ENCODE measurements around the gene ZDHHC20.

Gene ZDHHC20

DNA sequence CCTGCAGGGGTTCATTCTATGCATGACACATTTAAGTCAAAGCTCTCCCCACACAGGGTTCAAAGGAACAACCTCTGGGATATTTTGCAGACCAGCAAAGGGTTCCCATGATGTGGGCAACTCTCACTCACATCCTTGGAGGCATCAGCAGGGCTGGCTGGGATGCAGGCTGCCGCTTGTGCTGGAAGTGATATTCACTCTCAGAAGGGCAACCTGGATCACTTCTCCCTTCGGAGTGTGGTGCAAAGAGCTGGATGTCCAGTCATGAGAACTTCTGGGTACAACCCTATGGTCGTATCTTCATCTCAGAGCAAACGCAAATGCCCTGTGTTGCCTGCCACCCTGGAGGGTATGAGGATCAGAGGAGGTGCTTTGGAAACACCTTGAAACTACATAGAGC lies 98.6 kb downstream of the ZDHHC20 start:
- DNase-seq, result no peak

DNA sequence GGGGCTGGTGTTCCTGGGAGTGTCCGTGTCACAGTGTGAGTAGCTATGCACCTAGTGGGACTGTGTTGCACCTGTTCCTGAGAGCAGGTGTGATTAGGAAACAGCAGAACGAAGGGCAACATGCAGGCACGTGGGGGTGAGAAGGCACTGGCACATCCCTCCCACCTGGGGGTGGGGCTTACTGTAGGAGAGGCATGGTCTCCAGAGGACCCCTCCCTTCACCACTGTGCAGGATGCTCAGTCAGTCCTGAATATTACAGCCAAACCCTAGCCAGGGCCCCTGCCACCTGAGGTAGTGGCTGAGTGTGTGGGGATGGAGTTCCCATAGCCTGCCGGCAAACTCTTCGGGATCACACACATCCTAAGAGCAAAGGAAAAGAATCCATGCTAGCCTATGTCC lies 99.2 kb downstream of the ZDHHC20 start:
- DNase-seq, result peak in 1 of 2 donors; percentile 2

DNA sequence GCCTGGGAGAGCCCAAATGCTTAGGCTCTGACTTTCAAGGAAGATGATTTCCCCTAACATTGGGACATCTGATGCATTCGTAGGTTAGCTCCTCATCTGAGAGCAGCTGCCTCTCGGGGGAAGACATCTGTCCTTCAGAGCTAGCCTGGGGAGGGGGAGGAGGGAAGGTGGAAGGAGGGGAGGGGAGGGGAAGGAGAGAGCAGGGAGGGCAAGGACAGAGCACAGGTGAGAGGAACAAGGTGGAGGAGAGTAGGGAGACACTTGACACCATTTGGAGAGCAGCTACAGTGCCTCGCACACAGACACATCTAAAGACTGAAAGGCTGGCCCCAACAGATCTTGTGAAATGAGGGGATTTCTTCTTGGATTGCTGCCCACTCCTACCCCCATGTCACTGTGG lies 103.8 kb downstream of the ZDHHC20 start:
- no peak for DNase-seq

DNA sequence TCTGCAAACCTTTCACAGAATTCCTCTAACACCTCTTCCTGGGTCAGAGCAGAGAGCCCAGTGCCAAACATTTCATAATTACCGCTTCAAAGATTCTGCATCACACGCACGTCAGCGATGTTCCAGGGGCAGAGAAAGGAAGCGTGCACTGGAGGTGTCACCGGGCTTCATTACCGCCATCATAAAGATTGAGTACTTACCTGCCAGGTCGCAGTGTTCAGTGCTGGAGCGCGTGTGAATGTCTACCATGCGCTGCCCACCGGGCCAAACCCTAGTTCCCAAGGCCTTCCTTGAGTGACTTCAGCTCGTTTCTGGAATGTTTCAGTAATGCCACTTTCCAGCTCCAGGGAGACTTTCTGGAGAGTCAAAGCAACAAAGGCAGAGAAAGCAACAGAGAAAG lies 104.4 kb downstream of the ZDHHC20 start:
- no peak for DNase-seq

DNA sequence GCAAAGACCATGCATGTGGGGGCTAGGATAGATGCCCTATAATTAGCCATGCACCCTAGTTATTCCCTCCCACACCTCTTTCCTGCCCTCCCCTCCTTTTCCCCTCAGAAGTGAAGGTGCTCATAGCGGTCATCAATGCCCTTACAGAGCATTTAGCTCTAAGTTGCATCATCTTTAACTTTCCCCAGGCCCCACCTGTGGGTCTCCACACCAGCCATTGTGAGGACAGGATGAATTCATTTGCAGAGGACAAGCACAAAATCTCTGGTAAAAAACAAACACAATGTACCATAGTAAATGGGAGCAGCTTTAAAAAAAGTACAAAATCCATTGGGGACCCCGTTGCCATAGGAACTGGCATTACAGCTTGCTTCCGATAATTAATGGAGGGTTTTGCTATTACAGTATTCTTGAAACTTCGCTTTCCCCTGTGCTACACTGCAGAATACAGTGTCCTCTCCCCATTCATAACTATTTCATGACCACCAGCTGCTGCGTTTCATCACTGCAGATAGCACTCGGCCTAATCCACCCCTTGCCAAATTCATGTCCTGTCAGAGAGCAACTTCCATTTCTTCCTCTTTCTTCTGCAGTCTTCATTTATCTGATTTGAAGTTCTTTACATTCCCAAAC lies 110.5 kb downstream of the ZDHHC20 start:
- no peak for DNase-seq

DNA sequence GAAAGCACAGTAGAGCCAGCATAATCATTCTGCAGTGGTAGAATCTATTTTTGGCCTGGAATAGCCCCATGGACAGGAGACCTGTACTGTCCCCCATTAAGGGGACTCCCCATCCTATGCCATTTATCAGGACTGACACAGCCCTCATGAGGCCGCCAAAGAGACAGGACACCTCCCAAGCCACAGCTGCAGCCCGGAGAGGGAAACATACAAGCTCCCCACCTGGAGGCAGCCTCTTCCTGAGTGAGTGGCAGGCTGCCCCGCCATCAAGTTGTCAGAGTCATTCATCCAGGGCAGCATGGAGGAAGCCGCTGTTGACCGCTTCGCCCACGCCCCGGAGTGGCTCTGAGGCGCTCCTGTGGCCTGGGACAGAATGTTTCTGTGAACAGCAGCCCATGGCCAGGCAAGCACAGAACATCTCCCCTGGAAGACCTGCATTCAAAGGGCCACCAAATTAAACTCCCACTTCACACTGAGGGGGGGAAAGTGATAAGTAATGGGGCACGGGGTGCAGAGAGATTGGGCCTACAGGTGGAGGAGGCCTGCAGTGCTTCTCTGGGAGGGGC lies 111.3 kb downstream of the ZDHHC20 start:
- DNase-seq, result no peak

DNA sequence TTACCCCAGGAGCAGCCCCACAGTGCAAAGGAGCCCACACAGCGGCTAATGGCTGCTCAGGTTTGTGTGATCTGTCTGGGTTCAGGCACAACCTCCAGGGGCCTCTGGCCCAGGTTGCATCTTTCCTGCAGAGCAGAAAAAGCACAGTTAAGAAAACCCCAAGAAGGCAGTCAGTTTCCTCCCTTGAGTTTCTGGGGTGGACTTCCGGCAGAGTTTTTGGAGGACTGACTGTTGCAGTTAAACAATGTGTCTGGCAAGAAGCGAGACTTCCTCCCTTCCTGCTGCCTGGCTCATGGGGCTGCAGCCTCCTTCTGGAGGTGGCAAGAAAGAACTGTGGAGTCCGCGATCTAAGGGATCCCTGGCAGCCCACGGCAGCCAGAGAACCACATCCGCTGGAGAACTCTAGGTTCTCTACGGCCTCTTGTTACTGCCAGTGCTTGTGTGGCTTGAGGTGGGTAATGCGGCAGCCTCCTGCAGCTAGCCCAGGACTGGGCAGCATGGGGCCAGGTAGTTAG lies 114.4 kb downstream of the ZDHHC20 start:
- peak; percentile 26 to 33 for DNase-seq

DNA sequence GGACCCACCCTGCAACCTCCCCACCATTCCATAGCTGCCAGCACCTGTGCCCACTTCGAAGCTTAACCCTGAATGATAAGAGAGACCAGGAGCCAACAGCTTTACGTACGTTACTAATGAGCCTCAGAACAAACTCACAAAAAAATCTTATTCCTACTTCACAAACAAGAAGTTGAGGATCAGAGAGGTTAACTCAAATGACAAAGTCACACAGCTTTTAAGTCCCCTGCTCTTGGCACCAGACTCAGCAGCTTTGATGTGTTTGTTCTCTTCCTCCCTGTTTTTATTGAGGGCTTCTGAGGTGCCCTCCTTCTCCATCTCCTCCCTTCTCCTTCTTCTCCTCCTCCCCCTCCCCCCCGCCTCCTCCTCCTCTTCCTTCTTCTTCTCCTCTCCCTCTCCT lies 115.4 kb downstream of the ZDHHC20 start:
- no peak for DNase-seq

DNA sequence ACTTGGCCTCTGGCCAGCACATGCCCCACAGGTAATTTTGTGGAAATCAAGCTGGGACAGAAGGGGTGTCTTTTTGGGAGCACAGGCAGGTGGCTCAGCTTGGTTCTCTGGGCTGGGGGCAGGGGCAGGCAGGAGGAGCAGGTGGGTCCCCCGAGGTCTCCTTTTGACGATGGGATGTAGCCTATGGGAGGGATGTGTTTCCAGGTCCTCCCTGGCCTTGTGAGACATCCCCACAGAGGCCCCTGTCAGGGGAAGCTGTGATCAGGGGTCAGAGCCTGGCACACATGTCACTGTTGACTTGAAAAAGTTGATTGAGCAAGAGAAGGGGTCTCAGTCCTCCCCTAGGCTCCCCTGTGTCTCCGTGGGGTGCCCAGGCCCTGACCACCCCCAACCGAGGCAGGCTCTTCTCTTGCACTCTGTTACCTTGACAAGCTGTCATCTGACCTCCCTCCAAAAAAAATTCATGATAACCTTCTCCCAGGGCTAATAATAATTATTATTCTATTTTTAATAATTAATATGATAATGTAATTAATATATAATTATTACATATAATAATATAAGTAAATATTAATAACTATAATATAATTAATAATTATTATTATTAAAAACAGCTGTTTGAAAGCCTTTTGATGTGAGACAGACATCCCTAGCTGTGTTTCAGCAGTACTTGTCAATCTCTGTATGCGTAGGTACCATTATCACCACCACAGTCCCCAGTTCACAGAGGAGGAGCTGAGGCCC lies 116.2 kb downstream of the ZDHHC20 start:
- no peak for DNase-seq

DNA sequence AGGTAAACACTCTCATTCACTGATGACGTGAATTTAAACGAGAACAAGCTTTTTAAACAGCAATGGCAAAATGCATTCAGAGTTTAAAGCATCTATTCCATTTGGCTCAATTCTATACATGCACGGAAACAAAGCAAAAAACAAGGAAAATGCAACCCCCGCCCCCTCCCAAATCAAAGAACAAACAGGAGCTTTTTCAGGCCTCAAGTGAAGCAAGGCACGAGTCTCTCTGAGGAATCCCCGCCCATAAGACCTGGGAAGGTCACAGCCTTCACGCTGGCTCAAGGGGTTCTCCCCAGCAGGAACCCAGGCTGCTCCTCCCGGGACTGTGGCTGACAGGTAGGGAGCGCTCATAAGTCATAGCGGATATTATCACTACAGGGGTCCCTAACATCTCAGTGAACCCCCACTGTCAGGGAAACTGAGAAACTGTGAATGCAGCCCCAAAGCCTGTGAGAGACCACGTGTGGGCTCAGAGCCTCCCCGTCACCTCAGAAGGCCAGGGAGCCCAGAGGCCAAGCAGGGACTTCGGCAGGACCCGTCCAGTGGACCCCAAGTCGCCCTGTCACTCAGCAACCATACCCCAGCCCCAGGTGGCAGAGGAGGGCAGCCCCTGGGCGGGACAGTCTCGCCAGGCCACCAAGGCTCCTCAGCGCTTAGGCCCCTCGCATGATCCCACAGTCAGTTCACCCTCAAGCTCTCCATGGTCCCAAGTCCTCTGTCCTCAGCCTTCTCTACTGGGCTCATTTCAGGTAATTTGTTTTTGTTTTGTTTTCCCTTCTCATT lies 117.3 kb downstream of the ZDHHC20 start:
- no peak for DNase-seq

DNA sequence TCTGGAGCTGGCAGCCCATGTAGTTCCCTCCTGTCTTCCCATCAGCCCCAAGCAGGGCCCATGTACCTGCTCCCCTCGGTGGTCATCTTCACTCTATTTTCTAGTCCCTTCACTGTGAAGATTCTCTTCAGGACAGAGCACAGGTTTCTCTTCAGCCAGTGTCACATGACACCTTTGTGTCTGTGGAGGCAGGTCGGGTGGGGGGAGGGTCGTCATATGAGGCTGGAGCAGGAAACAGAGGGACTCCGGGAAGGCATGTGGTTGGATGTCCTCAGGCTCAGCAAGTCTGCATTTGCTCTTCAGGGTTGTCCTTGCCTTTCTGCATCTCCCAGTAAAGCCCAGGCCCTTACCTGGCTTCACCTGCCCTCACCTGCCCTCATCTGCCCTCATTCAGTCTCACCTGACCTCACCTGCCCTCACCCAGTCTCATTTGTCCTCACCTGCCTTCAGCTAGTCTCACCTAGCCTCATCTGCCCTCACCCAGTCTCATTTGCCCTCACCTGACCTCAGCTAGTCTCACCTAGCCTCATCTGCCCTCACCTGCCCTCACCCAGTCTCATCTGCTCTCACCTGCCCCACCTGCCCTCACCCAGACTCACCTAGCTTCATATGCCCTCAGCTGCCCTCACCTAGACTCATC lies 120.3 kb downstream of the ZDHHC20 start:
- DNase-seq, result no peak

DNA sequence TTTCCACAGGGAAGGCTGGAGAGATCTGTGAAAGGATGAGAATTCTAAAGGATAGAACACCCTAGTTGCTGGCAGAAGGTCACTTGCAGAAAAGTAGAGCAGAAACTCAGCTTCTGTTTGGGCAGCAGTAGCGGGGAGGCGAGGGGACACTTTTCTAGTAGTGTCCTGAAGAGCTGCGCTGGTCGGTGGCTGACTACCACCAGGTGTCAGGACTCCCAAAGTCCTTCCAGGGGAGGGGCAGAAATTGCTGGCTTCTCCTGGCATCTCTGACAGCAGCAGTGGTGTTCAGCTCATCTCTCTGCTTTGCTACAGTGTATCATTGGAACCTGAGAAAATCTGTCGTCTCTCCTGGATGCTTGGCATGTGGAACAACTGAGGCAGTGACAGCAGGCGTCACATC lies 120.9 kb downstream of the ZDHHC20 start:
- no peak for DNase-seq

DNA sequence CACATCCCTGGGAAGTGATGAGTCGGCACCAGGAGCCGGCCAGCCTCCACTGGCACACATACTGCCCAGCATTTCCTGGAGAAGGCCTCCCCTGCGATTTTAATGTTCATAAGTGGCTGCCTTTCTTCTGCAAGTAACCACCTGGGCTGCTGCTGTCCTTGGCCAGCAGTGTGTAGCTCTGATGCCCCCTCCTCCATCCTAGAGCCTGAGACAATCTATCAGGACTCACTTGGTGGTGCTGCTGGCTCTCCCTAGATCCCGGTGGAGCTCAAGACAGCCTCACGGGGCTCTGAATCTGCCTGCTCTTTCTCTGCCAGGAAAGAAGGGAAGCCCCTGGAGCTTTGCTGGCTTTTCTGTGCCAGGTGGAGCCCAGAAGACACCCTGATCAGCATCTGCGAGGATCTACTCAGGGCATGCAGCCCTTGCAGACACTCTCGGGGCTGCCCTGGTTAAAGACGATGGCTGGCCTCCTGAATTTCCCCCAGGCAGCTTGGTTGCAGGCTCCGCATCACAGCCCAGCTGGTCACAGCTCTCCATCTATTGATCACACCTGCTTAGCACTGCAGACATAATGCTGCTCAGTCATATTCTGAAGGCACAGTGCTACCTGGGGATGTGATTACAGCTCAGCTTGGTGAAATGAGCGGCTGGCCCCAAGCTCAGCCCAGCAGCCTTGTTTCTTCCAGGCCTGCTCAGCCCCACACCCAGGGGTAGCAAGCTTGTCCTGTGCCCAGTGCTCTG lies 122.3 kb downstream of the ZDHHC20 start:
- DNase-seq, result no peak

DNA sequence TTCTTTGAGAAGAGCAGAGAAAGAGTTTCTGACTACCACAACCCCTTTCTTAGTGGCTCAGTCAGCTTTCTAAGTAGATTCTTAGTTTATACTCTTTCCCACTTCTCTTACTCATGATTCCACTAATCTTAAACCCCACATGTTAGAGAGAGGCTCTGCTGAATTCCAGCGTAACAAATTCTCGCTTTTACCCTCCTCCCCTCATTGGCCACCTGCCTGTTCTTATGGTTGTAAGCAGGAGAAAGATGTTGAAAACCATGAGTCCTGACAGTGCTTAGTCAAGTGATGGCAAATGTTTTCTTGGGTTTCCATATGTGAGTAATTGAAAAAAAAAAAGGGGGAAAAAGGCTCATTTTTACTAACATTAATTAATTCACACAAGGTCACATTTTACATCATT lies 125.9 kb downstream of the ZDHHC20 start:
- no peak for DNase-seq

DNA sequence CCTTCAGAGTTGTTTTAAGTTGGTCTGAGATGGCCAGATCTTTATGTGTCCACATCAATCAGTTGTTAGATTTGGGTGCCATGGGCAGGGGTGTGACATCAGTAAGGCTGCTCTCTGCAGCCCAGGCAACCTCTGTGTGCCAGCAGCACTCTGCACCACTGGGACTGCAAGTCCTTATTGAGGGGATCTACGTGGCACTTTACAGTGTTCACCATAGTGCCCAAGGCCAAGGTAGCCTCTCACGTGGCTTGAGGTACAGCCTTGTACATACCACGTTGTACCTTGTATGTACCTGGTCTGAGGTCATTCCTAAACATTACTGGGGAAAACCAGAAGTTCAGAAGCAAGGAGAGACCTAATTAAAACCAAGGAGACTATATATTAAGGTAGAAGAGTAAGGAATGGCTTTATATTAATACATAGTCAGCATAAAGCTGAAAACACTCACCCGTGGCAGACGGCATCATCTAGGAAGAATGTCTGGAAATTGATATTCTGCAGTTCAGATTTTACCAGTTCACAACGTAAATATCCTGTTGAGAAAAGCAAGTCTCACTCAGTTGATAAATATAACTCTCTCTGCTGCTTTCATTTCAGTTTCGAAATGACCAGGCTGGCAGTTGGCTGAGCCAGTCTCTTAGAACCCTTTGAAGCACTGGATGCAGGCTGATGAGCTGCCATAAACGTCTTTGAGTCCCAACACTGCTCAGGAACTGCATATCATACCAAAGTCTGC lies 128.8 kb downstream of the ZDHHC20 start:
- peak in 1 of 2 donors; percentile 13 for DNase-seq

DNA sequence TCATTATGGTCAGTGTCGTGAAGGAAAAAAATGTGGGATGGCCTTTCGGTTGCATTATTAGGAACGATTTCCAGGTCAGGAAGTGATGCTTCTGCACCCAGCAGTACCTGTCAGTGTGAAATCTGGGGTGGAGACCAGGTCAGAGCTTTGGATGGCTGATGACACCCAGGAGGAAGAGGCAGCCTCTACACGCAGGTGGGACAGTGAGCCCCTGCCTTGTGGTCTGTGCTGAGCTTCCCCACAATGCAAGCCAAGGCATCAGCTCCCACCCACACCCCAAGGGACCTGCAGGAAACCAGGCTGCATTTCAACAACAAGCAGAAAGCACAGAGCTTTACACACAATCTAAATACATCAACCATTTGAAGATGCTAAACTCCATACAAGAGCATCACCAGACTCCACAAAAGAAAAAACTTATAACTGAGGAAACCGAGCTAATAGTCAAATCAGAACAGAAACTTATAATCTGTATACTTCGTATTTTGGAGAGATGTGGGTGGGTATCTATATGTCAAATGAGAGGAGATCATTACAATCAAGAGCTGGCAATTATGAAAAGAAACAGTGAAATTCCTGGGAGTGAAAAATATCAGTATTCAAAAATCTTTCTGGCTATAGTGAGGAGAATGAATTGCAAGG lies 130.1 kb downstream of the ZDHHC20 start:
- no peak for DNase-seq

DNA sequence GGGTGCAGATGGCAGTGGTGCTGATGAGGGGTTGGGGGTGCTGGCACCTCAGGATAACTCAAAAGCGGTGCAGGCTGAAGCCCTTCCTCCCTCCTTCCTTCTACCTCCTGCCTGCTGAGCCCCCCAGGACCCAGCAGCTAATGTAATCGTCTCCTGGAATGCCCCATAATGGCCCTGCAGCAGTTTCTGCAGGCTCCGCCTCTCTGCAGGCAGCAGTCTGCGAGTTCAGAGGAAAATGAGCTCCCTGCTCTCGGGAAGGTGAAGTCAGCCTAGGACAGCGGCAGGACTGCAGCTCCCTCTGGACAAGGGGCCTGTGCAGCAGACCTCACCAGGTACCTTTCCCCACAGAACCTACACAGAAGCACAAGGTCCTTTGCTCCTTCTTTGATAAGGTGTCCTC lies 130.9 kb downstream of the ZDHHC20 start:
- DNase-seq, result no peak

DNA sequence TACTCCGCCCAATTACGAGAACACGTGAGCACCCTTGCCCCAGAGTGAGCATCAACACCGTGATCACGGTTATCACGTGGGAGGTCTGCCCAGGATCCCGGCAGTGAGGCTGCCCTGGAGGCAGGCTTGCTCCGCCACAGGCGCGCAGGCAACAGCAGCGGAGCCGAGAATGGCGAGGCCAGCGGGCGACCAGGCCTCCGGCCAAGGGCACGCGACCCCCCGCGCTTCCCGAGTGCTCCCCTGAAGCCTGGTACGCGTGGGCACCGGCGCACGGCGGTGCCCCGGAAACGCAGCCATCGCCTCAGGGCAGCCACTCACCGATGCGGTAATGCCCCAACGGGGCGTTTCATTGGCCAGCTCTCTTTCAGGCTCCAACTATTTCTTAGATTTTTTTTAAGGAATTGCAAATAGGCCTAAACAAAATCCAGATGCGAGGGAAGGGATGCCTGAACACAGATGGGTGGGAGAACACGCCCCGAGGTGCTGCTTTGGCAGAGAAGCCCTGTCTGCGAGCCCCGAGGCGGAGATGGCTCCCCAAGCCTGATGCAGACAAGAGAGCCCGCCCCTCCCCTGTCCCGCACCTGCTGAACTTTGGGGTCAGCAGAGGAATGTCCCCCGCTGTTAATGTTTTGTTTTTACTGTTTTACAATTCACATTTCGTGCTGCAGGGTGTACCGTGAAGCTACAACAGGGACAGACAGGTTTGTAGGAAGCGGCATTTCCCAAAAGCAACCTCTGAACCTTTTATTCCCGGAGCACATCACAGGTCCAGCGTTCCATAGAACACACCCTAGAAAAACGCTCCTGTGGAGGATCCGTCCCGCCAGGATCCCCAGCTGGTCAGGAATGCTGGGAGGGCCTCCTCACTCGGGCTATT lies 132.7 kb downstream of the ZDHHC20 start:
- DNase-seq, result no peak

DNA sequence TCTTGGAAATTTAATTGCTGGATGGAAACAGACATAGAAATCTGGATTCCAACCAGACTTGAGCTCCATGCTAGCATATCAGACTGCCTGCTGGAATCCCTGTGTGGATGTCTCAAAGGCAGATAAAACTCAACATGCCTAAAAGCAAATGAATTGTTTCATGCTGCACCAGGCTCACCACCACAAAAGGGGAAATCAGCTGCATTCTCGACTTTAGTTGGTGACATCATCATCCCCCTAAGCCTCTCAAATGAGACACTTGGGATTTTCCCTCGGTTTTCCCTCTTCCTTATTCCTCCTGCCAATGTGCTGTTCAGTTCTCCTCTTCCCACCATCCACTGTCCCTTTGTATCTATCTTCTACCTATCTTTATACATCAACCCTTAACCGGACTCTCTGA lies 134.3 kb downstream of the ZDHHC20 start:
- no peak for DNase-seq

DNA sequence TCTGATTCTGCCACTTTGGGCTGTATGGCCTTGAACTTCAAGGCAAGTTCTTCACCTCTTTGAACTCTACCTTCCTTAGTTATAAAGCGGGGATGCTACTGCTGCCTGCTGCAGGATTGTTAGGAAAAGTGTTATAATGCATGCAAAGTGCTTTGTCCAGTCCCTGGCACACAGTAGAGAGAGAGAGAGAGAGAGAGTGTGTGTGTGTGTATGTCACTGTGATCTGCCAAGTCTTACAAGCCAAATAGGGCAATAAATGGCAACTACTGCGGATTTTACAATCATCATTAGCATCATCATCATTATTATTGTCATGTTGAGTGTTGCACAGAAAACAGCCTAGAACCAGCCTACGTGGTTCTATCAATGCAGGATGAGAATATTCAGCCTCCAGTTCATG lies 136.1 kb downstream of the ZDHHC20 start:
- no peak for DNase-seq
